H9 (cell line): ENCODE results near the gene RASSF7. TPM values are rescaled to one million over a fixed set of nuclear protein-coding genes. Genes with fewer than 3 reads are reported as not detected.

Experiments used
- DNase-seq: peaks from one replicate; pipeline ENCODE4 v3.0.0-alpha.2; 2017
- H2AFZ ChIP-seq: one replicate; pipeline ENCODE4 v1.6.1; 2013; ENCODE audit warnings: mild to moderate bottlenecking, low read length, control low read depth, moderate library complexity
- H2AK5ac ChIP-seq: 2 replicates; pipeline ENCODE4 v1.6.1; 2013; ENCODE audit warnings: low read length, control low read depth, mixed read lengths; ENCODE audit not compliant: insufficient read length
- H2BK120ac ChIP-seq: one replicate; pipeline ENCODE4 v1.6.1; 2013; ENCODE audit warnings: low read depth, mild to moderate bottlenecking, low read length, control low read depth, inconsistent platforms; ENCODE audit not compliant: poor library complexity, severe bottlenecking
- H2BK12ac ChIP-seq: 2 replicates; pipeline ENCODE4 v1.6.1; 2013; ENCODE audit warnings: low read length, control low read depth, mixed read lengths, low read depth; ENCODE audit not compliant: insufficient read length
- H2BK15ac ChIP-seq: 2 replicates; pipeline ENCODE4 v1.6.1; 2013; ENCODE audit warnings: low read depth, low read length, control low read depth
- H2BK20ac ChIP-seq: one replicate; pipeline ENCODE4 v1.6.1; 2013; ENCODE audit warnings: low read depth, mild to moderate bottlenecking, low read length, control low read depth, inconsistent platforms; ENCODE audit not compliant: poor library complexity, severe bottlenecking
- H2BK5ac ChIP-seq: 2 replicates; pipeline ENCODE4 v1.6.1; 2013; ENCODE audit warnings: low read length, control low read depth, mixed read lengths; ENCODE audit not compliant: insufficient read length
- H3K14ac ChIP-seq: 2 replicates; pipeline ENCODE4 v1.6.1; 2013; ENCODE audit warnings: low read length, control low read depth; ENCODE audit not compliant: insufficient read depth
- H3K18ac ChIP-seq: 2 replicates; pipeline ENCODE4 v1.6.1; 2013; ENCODE audit warnings: low read depth, mild to moderate bottlenecking, mixed read lengths, low read length, control low read depth; ENCODE audit not compliant: insufficient read length
- H3K23ac ChIP-seq: 2 replicates; pipeline ENCODE4 v1.6.1; 2013; ENCODE audit warnings: low read length, control low read depth, mixed read lengths, low read depth; ENCODE audit not compliant: insufficient read length
- H3K23me2 ChIP-seq: 2 replicates; pipeline ENCODE4 v1.6.1; 2013; ENCODE audit warnings: low read depth, mild to moderate bottlenecking, mixed read lengths, low read length, control low read depth; ENCODE audit not compliant: insufficient read length, poor library complexity, severe bottlenecking
- H3K27ac ChIP-seq: 2 replicates; pipeline ENCODE4 v1.5.1; 2013; ENCODE audit warnings: low read length, control low read depth, mixed read lengths, low read depth; ENCODE audit not compliant: insufficient read length
- H3K27me3 ChIP-seq: 2 replicates; pipeline ENCODE4 v1.6.1; 2013; ENCODE audit warnings: low read length, control low read depth, inconsistent platforms; ENCODE audit not compliant: insufficient read depth
- H3K4ac ChIP-seq: 2 replicates; pipeline ENCODE4 v1.6.1; 2013; ENCODE audit warnings: low read depth, mild to moderate bottlenecking, control low read depth, inconsistent platforms, low read length, moderate library complexity
- H3K4me1 ChIP-seq: 2 replicates; pipeline ENCODE4 v1.6.1; 2013; ENCODE audit warnings: low read length, control low read depth, inconsistent platforms; ENCODE audit not compliant: insufficient read depth
- H3K4me2 ChIP-seq: 2 replicates; pipeline ENCODE4 v1.6.1; 2013; ENCODE audit warnings: low read length, control low read depth, mixed read lengths; ENCODE audit not compliant: insufficient read length, insufficient read depth
- H3K56ac ChIP-seq: 2 replicates; pipeline ENCODE4 v1.6.1; 2013; ENCODE audit warnings: low read depth, mild to moderate bottlenecking, mixed read lengths, low read length, control low read depth; ENCODE audit not compliant: insufficient read length
- H3K79me1 ChIP-seq: 2 replicates; pipeline ENCODE4 v1.6.1; 2013; ENCODE audit warnings: low read depth, mild to moderate bottlenecking, moderate library complexity, low read length, control low read depth, inconsistent platforms; ENCODE audit not compliant: insufficient read depth, poor library complexity, severe bottlenecking
- H3K79me2 ChIP-seq: 2 replicates; pipeline ENCODE4 v1.6.1; 2013; ENCODE audit warnings: low read length, control low read depth, inconsistent platforms; ENCODE audit not compliant: insufficient read depth
- H3K9ac ChIP-seq: 2 replicates; pipeline ENCODE4 v1.6.1; 2013; ENCODE audit warnings: low read length, control low read depth, mixed read lengths; ENCODE audit not compliant: insufficient read length; ENCODE audit errors: extremely low read depth
- H3K9me3 ChIP-seq: one replicate; pipeline ENCODE4 v1.6.1; 2013; ENCODE audit warnings: low read depth, low read length, inconsistent platforms; ENCODE audit not compliant: control insufficient read depth
- H3T11ph ChIP-seq: one replicate; pipeline ENCODE4 v1.6.1; 2013; ENCODE audit warnings: mild to moderate bottlenecking, low read length, control low read depth, inconsistent platforms
- H4K20me1 ChIP-seq: one replicate; pipeline ENCODE4 v1.6.1; 2013; ENCODE audit not compliant: control insufficient read depth, insufficient read length, insufficient read depth
- H4K5ac ChIP-seq: 2 replicates; pipeline ENCODE4 v1.6.1; 2013; ENCODE audit warnings: low read depth, mild to moderate bottlenecking, mixed read lengths, low read length, control low read depth; ENCODE audit not compliant: insufficient read length
- H4K8ac ChIP-seq: replicated peaks from 2 replicates; pipeline ENCODE4 v1.6.1; 2013; ENCODE audit warnings: low read length, control low read depth, mixed read lengths, low read depth; ENCODE audit not compliant: insufficient read length
- H4K91ac ChIP-seq: 2 replicates; pipeline ENCODE4 v1.6.1; 2013; ENCODE audit warnings: low read depth, mild to moderate bottlenecking, moderate library complexity, mixed read lengths, low read length, control low read depth; ENCODE audit not compliant: insufficient read length
- H3K27ac Mint-ChIP-seq, 3 experiments: 2 replicates in 2 of 3; 3 replicates in 1 of 3; pipeline ENCODE4 v1.8.0; 2020 to 2021; ENCODE audit warnings: mixed read lengths in 3 of 3, mild to moderate bottlenecking in 1 of 3, moderate library complexity in 1 of 3
- H3K27me3 Mint-ChIP-seq: 2 replicates; pipeline ENCODE4 v1.8.0; 2021; ENCODE audit warnings: low read depth, mild to moderate bottlenecking, moderate library complexity, mixed read lengths
- H3K36me3 Mint-ChIP-seq, 3 experiments: 2 replicates in 2 of 3; 3 replicates in 1 of 3; pipeline ENCODE4 v1.8.0; 2020 to 2021; ENCODE audit warnings: low read depth in 3 of 3, mixed read lengths in 3 of 3; ENCODE audit not compliant: insufficient read depth in 1 of 3
- H3K4me1 Mint-ChIP-seq, 2 experiments: 2 replicates each; pipeline ENCODE4 v1.8.0; 2020; ENCODE audit warnings: mixed read lengths in 2 of 2
- H3K4me3 Mint-ChIP-seq, 2 experiments: 2 replicates in 1 of 2; 3 replicates in 1 of 2; pipeline ENCODE4 v1.8.0; 2020 to 2021; ENCODE audit warnings: mild to moderate bottlenecking in 2 of 2, mixed read lengths in 2 of 2, moderate library complexity in 1 of 2
- H3K9me3 Mint-ChIP-seq, 2 experiments: 2 replicates in 1 of 2; 3 replicates in 1 of 2; pipeline ENCODE4 v1.8.0; 2020; ENCODE audit warnings: mild to moderate bottlenecking in 2 of 2, mixed read lengths in 2 of 2, moderate library complexity in 1 of 2
- WGBS: extraction: QIAGEN DNeasy Blood & Tissue Kit; methylation state at CpG from one replicate; pipeline ENCODE4 v1.1.7; 2013; ENCODE audit warnings: missing lambda C conversion rate, low lambda C conversion rate, mixed read lengths; ENCODE audit not compliant: insufficient read length; ENCODE audit errors: extremely low coverage; 5-methylcytosine and 5-hydroxymethylcytosine counted together
- total RNA-seq: library from RNA; stranded (reverse); gene quantifications from 2 replicates; pipeline ENCODE4 v1.2.1, GENCODE V29; 2021
- TF ChIP-seq, protein P1 (sequence below): fragments of 200-600 bp; sonication (generic); conservative IDR thresholded peaks from 3 replicates; pipeline ENCODE4 v1.8.0; 2021; ENCODE audit warnings: antibody characterized with exemption, mild to moderate bottlenecking

RASSF7 gene
- total RNA-seq, 1 experiment from 2014 or later: 26.3 TPM

DNA sequence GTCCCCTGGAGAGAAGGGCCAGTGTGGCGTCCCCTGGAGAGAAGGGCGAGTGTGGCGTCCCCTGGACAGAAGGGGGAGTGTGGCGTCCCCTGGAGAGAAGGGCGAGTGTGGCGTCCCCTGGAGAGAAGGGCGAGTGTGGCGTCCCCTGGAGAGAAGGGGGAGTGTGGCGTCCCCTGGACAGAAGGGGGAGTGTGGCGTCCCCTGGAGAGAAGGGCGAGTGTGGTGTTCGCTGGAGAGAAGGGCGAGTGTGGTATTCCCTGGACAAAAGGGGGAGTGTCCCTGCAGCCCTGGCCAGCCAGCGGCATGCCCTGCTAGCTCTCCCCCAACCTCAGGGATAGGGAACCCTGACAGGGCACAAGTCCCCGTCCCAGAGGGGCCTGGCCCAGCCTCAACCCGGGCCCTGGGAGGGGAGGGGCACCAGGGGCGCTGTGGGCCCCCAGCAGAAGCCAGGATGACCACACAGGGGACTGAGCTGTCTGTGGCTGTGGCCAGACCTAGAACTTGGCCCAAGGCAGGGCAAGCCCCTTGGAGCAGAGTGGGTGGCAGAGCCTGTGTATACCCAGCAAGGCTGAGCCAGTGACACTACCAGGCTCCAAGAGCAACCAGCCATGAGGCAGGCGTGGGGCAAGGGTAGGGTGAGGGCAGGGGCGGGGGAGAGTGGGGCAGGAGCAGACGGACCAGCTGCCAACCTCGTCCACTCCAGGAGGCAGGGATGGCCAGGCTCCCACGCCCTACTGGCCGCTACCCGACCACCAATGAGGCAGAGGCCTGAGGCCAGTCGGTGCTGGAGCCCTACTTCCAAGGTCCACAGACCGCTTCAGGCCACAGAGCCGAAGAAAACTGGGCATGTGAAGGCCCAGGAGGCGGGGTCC, 29.6 kb upstream of the RASSF7 start:
- no peaks in the 10 kb centered on the region for H3K79me2 ChIP-seq
- DNase-seq: no peak
- no peaks in the 10 kb centered on the region for H4K20me1 ChIP-seq
- H3K23me2 ChIP-seq: peaks cover 10% of the 10 kb centered on the region
- H3K79me1 ChIP-seq: no peaks in the 10 kb centered on the region
- no peak overlapping the region for H2BK15ac ChIP-seq
- Mint-ChIP-seq H3K9me3 (peaks cover 0 to 1% of the 10 kb centered on the region in 2 experiments; a peak in 1 of 5 replicates), H3K4me3 (no peak overlapping the region), H3K27ac (no peak overlapping the region), H3K36me3 (peaks cover 5 to 18% (median 10%) of the 10 kb centered on the region in 3 experiments; a peak in 5 of 7 replicates), H3K4me1 (peaks cover 2% of the 10 kb centered on the region in 2 experiments; a peak in 1 of 4 replicates), H3K27me3 (peaks cover under 1% of the 10 kb centered on the region)
- H3K56ac ChIP-seq: no peak overlapping the region
- no peak overlapping the region for H2BK20ac ChIP-seq
- no peak overlapping the region for H2AFZ ChIP-seq
- H3K18ac ChIP-seq: no peak overlapping the region
- H3K23ac ChIP-seq: no peak overlapping the region
- no peak overlapping the region for H3K9ac ChIP-seq
- no peak overlapping the region for H4K8ac ChIP-seq
- no CpG with 5 or more reads among the region's 28 CpGs for WGBS
- no peak overlapping the region for H2AK5ac ChIP-seq
- H3T11ph ChIP-seq: no peak overlapping the region
- H3K27ac ChIP-seq: no peak overlapping the region
- H3K14ac ChIP-seq: no peak overlapping the region
- no peak overlapping the region for H2BK12ac ChIP-seq
- no peak overlapping the region for H3K4me2 ChIP-seq
- H3K4me1 ChIP-seq: no peaks in the 10 kb centered on the region
- no peak overlapping the region for H4K5ac ChIP-seq
- no peak overlapping the region for H4K91ac ChIP-seq
- H3K4ac ChIP-seq: no peak overlapping the region
- no peak overlapping the region for H2BK120ac ChIP-seq
- no peak overlapping the region for H2BK5ac ChIP-seq
- no peaks in the 10 kb centered on the region for H3K27me3 ChIP-seq
- TF ChIP-seq, protein P1, sequence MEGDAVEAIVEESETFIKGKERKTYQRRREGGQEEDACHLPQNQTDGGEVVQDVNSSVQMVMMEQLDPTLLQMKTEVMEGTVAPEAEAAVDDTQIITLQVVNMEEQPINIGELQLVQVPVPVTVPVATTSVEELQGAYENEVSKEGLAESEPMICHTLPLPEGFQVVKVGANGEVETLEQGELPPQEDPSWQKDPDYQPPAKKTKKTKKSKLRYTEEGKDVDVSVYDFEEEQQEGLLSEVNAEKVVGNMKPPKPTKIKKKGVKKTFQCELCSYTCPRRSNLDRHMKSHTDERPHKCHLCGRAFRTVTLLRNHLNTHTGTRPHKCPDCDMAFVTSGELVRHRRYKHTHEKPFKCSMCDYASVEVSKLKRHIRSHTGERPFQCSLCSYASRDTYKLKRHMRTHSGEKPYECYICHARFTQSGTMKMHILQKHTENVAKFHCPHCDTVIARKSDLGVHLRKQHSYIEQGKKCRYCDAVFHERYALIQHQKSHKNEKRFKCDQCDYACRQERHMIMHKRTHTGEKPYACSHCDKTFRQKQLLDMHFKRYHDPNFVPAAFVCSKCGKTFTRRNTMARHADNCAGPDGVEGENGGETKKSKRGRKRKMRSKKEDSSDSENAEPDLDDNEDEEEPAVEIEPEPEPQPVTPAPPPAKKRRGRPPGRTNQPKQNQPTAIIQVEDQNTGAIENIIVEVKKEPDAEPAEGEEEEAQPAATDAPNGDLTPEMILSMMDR: no peak
- H3K9me3 ChIP-seq: no peaks in the 10 kb centered on the region
